GM21360 (cell line): ENCODE data around the gene BCAT1.
A peak's percentile ranks its signal among the peaks of the same experiment; 100 is the strongest.
"Not testable (repeated sequence)": the region's sequence is repeated elsewhere in the genome, so short reads cannot be mapped to it uniquely, and the experiment has no call there.

Experiments used
- ATAC-seq: cut with Tn5 transposase; IDR thresholded peaks from one replicate; pipeline ENCODE4 v1.9.1; 2021; ENCODE audit warnings: mild to moderate bottlenecking, moderate library complexity; ENCODE audit not compliant: unreplicated experiment

The BCAT1 gene

GRCh38 chr12:24860546-24860945, 88.4 kb downstream of the BCAT1 start:
- no peak for ATAC-seq

GRCh38 chr12:24856541-24856940, 92.4 kb downstream of the BCAT1 start:
- ATAC-seq, result no peak

GRCh38 chr12:24854908-24855307, 94.0 kb downstream of the BCAT1 start:
- no peak for ATAC-seq

- no peak for ATAC-seq
Measured at GRCh38 chr12:24854017-24854416, 94.9 kb downstream of the BCAT1 start.

- no peak for ATAC-seq
Measured at GRCh38 chr12:24853588-24853987, 95.3 kb downstream of the BCAT1 start.

- ATAC-seq, result no peak
Measured at GRCh38 chr12:24853094-24853493, 95.8 kb downstream of the BCAT1 start.

- ATAC-seq, result no peak
Measured at GRCh38 chr12:24852420-24852819, 96.5 kb downstream of the BCAT1 start.

GRCh38 chr12:24851883-24852282, 97.0 kb downstream of the BCAT1 start:
- not testable (repeated sequence) for ATAC-seq

- ATAC-seq, result no peak
Measured at GRCh38 chr12:24851341-24851740, 97.6 kb downstream of the BCAT1 start.

GRCh38 chr12:24850496-24850895, 98.4 kb downstream of the BCAT1 start:
- no peak for ATAC-seq

- ATAC-seq, result no peak
Measured at GRCh38 chr12:24848941-24849477, 99.9 kb downstream of the BCAT1 start.

GRCh38 chr12:24846689-24847088, 102.2 kb downstream of the BCAT1 start:
- no peak for ATAC-seq

- ATAC-seq, result no peak
Measured at GRCh38 chr12:24845615-24846014, 103.3 kb downstream of the BCAT1 start.

- ATAC-seq, result no peak
Measured at GRCh38 chr12:24840046-24840800, 108.7 kb downstream of the BCAT1 start.

GRCh38 chr12:24839268-24839791, 109.6 kb downstream of the BCAT1 start:
- ATAC-seq, result peak; percentile 92

GRCh38 chr12:24838531-24838950, 110.4 kb downstream of the BCAT1 start:
- ATAC-seq, result peak; percentile 36

GRCh38 chr12:24835377-24835776, 113.5 kb downstream of the BCAT1 start:
- ATAC-seq, result no peak

- ATAC-seq, result no peak
Measured at GRCh38 chr12:24833513-24833912, 115.4 kb downstream of the BCAT1 start.

GRCh38 chr12:24823808-24824515, 124.9 kb downstream of the BCAT1 start:
- no peak for ATAC-seq

GRCh38 chr12:24822121-24822899, 126.6 kb downstream of the BCAT1 start:
- ATAC-seq, result peak; percentile 81

GRCh38 chr12:24821691-24822090, 127.2 kb downstream of the BCAT1 start:
- peak; percentile 46 for ATAC-seq
